ENCODE measurements around the gene HILPDA. TPM values are rescaled to one million over a fixed set of nuclear protein-coding genes. Genes with fewer than 3 reads are reported as not detected.
A peak's percentile ranks its signal among the peaks of the same experiment; 100 is the strongest.
"Not testable (repeated sequence)": the region's sequence is repeated elsewhere in the genome, so short reads cannot be mapped to it uniquely, and the experiment has no call there.

HILPDA gene
- total and polyA plus RNA-seq, 3 experiments from 2014 or later: 2.5 to 17.5 (median 16.7) TPM

- peaks cover 16% of the 10 kb centered on the region for H3K4me1 ChIP-seq (ENCODE audit: insufficient read depth, low read length)
- Mint-ChIP-seq H3K4me3 (peak overlapping the region; percentile 50 to 80 (median 67)), H3K27ac (peak overlapping the region; percentile 22 to 94 (median 82)), H3K4me1 (peaks cover 29 to 36% (median 30%) of the 10 kb centered on the region in 3 donors), H3K36me3 (peaks cover 0 to 13% (median 1%) of the 10 kb centered on the region in 3 donors)
- H3K27ac ChIP-seq (ENCODE audit: low read depth, low read length); H3K27me3 Mint-ChIP-seq; H3K27me3 ChIP-seq (ENCODE audit: insufficient read depth, low read length, poor library complexity, severe bottlenecking); CTCF ChIA-PET; H3K4me3 ChIP-seq (ENCODE audit: low read length); H3K36me3 ChIP-seq (ENCODE audit: insufficient read depth, low read length); H3K9me3 Mint-ChIP-seq; H3K9me3 ChIP-seq (ENCODE audit: low read length): not testable (repeated sequence)
- DNase-seq: peak in 1 of 5 donors; percentile 2
- POLR2A ChIA-PET: interaction anchor here (0.7 kb wide), 1 partner anchor 355 kb away, joined by 4 read pairs; the partner anchor contains the start of gene ATP6V1F
Measured at GRCh38 chr7:128507321-128507993, 51.8 kb downstream of the HILPDA start.

Other genes starting within 250 kb of the HILPDA start
- gene LEP, start 214.6 kb upstream of the HILPDA start, total RNA-seq: not detected
- not detected for gene LEP, start 214.6 kb upstream of the HILPDA start, polyA plus RNA-seq
- gene RBM28, start 112.0 kb upstream of the HILPDA start, total RNA-seq: 10 to 100 TPM; 77.7 to 77.8 TPM
- gene RBM28, start 112.0 kb upstream of the HILPDA start, polyA plus RNA-seq: 10.0 TPM
- under 1 TPM; 0.22 to 0.35 TPM for gene PRRT4, start 94.2 kb upstream of the HILPDA start, total RNA-seq
- gene PRRT4, start 94.2 kb upstream of the HILPDA start, polyA plus RNA-seq: 0.09 TPM
- gene IMPDH1, start 45.9 kb upstream of the HILPDA start, total RNA-seq: 10 to 100 TPM; 69.1 to 70.4 TPM
- 48.3 TPM for gene IMPDH1, start 45.9 kb upstream of the HILPDA start, polyA plus RNA-seq
- 10 to 100 TPM; 58.6 to 59.5 TPM for gene METTL2B, start 20.9 kb downstream of the HILPDA start, total RNA-seq
- 38.3 TPM for gene METTL2B, start 20.9 kb downstream of the HILPDA start, polyA plus RNA-seq
- gene GARIN1A, start 216.4 kb downstream of the HILPDA start, total RNA-seq: under 1 TPM; 0.22 to 0.61 TPM
- gene GARIN1A, start 216.4 kb downstream of the HILPDA start, polyA plus RNA-seq: 0.37 TPM

Measured in CD8-positive, alpha-beta memory T cell (primary cell).